ENCODE results near the gene ZNF83. TPM values are rescaled to one million over a fixed set of nuclear protein-coding genes. Genes with fewer than 3 reads are reported as not detected.
"Not testable (repeated sequence)": the region's sequence is repeated elsewhere in the genome, so short reads cannot be mapped to it uniquely, and the experiment has no call there.

Gene ZNF83
- polyA plus RNA-seq (69.3 and 100.0 TPM in 2 replicates), polyA minus RNA-seq (37.3 and 40.6 TPM in 2 replicates)

DNA sequence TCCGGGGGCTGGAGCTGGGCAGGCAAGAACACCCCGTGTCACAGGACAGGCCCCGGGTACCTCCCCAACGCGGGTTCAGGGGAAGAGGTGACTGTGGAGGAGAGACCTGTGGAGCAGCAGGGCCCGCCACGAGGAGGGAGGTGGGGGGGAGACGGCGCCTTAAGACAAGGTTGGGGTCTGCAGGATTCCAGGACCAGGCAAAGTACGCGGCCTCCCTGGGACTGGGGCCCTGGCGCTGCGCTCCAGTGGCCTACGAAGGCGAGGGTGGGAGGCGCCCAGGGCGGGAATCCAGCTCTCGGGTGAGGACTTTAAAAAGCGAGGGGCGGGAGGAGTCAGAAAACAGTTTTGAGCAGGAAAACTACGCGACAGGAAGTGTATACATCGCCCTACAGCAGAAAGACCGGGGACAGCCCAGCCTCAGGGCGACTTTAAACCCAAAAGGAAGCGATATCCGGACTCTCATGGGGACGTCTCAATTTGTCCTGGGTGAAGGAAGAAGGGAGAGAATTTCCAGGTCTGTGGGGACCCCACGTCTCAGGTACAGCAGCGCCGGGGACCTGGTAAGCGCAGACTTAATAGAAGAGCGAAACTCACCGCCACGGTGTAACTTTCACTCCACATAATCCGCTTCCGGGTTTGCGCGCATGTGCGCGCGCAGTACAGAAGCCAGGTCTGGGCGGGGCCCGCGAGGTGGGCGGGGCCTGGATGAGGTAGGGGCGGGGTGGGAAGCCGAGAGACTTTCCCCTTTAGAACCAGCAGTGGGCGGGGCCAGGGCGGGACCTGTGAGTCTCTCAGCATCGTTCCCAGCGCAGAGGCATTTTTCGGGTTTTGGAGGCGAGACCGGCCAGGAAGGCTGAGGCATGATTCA is at the start of gene ZNF83:
Gene ZNF83, minus strand, starts transcription at position 638 of the 868 bp plus-strand sequence.
- no peaks in the 10 kb centered on the region for H3F3A ChIP-seq (ENCODE audit: insufficient read depth, low read length, poor library complexity, severe bottlenecking)
- peak within 1 kb of the TSS; percentile 62 for H3K9ac ChIP-seq (ENCODE audit: low read length)
- no peaks in the 10 kb centered on the region for H3K79me2 ChIP-seq (replicated peaks; ENCODE audit: insufficient read depth, low read length)
- TF ChIP-seq MXI1 (conservative IDR thresholded peaks at IDR 0.05; ENCODE audit: poor library complexity, severe bottlenecking) (peak; percentile 87), SMC3 (conservative IDR thresholded peaks at IDR 0.05; ENCODE audit: poor library complexity) (peak; percentile 2), POLR2AphosphoS5 (IDR thresholded peaks at IDR 0.05) (peak; percentile 40), EZH2 (IDR thresholded peaks at IDR 0.05; ENCODE audit: borderline replicate concordance, insufficient read depth, low read length, poor library complexity, severe bottlenecking) (no peak)
- H3K9me2 ChIP-seq (ENCODE audit: insufficient read depth, low read length): no peaks in the 10 kb centered on the region
- no peak within 1 kb of the TSS for H3K27ac ChIP-seq (ENCODE audit: low read length)
- no peaks in the 10 kb centered on the region for H4K20me1 ChIP-seq (ENCODE audit: insufficient read depth)
- peak within 1 kb of the TSS; percentile 78 for H3K4me3 ChIP-seq (ENCODE audit: low read length)
- no peaks in the 10 kb centered on the region for H3K27me3 ChIP-seq (ENCODE audit: insufficient read depth, low read depth, low read length)
- H3K36me3 ChIP-seq (ENCODE audit: insufficient read depth, low read length): no peaks in the 10 kb centered on the region
- peak within 1 kb of the TSS; percentile 69 for H3K4me2 ChIP-seq (ENCODE audit: low read length)
- H2AFZ ChIP-seq (ENCODE audit: low read depth, low read length): peak within 1 kb of the TSS; percentile 83
- H3K9me3 ChIP-seq (ENCODE audit: low read length): no peaks in the 10 kb centered on the region

DNA sequence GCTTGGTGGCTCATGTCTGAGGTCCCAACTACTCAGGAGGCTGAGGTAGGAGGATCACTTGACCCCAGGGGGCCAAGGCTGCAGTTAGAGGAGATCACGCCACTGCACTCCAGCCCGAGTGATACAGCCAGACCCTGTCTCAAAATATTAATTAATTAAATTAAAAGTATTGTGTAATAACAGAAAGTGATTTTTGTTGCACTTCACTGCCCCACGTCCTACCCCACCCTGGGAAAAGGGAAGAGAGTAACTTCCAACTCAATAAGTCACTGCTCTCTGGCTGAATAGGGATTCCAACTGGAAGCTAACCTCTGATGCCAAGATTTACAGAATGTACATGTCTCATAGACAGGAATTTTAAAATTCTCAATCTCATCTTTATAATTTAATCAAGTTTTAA is 49.5 kb upstream of the ZNF83 start:
- H3K36me3 ChIP-seq (ENCODE audit: insufficient read depth, low read length): no peaks in the 10 kb centered on the region
- H3K27me3 ChIP-seq (ENCODE audit: insufficient read depth, low read depth, low read length): no peaks in the 10 kb centered on the region
- H3K4me3 ChIP-seq (ENCODE audit: low read length): no peak overlapping the region
- H4K20me1 ChIP-seq (ENCODE audit: insufficient read depth): no peaks in the 10 kb centered on the region
- H3K9me3 ChIP-seq (ENCODE audit: low read length): no peaks in the 10 kb centered on the region
- no peak overlapping the region for H3K27ac ChIP-seq (ENCODE audit: low read length)
- H3F3A ChIP-seq (ENCODE audit: insufficient read depth, low read length, poor library complexity, severe bottlenecking): no peaks in the 10 kb centered on the region
- no peak overlapping the region for H3K9ac ChIP-seq (ENCODE audit: low read length)
- no peaks in the 10 kb centered on the region for H3K9me2 ChIP-seq (ENCODE audit: insufficient read depth, low read length)
- no peak for TF ChIP-seq SMC3 (conservative IDR thresholded peaks at IDR 0.05; ENCODE audit: poor library complexity)
- H3K4me2 ChIP-seq (ENCODE audit: low read length): no peak overlapping the region
- H3K79me2 ChIP-seq (replicated peaks; ENCODE audit: insufficient read depth, low read length): no peaks in the 10 kb centered on the region
- no peak overlapping the region for H2AFZ ChIP-seq (ENCODE audit: low read depth, low read length)

DNA sequence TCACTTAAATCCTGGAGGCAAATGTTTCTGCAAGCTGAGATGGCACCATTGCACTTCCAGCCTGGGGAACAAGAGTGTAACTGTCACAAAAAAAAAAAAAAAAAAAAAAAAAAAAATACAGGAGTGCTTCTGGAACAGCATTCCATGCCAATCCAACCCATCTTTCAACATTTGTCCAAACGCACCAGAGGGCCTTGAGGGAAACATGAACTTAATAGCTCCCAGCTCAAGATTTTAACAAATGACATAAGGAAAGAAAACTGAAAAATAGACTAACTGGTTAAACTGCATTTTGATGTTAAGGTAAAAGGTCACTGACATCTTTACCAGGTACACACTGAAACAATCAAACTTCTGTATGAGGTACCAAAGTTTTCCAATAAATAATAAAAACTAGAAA is 47.7 kb upstream of the ZNF83 start:
- no peaks in the 10 kb centered on the region for H3K9me2 ChIP-seq (ENCODE audit: insufficient read depth, low read length)
- no peaks in the 10 kb centered on the region for H3K79me2 ChIP-seq (replicated peaks; ENCODE audit: insufficient read depth, low read length)
- H3K36me3 ChIP-seq (ENCODE audit: insufficient read depth, low read length): no peaks in the 10 kb centered on the region
- no peaks in the 10 kb centered on the region for H3F3A ChIP-seq (ENCODE audit: insufficient read depth, low read length, poor library complexity, severe bottlenecking)
- H4K20me1 ChIP-seq (ENCODE audit: insufficient read depth): no peaks in the 10 kb centered on the region
- no peaks in the 10 kb centered on the region for H3K27me3 ChIP-seq (ENCODE audit: insufficient read depth, low read depth, low read length)
- no peak overlapping the region for H3K9ac ChIP-seq (ENCODE audit: low read length)
- TF ChIP-seq, protein P1, sequence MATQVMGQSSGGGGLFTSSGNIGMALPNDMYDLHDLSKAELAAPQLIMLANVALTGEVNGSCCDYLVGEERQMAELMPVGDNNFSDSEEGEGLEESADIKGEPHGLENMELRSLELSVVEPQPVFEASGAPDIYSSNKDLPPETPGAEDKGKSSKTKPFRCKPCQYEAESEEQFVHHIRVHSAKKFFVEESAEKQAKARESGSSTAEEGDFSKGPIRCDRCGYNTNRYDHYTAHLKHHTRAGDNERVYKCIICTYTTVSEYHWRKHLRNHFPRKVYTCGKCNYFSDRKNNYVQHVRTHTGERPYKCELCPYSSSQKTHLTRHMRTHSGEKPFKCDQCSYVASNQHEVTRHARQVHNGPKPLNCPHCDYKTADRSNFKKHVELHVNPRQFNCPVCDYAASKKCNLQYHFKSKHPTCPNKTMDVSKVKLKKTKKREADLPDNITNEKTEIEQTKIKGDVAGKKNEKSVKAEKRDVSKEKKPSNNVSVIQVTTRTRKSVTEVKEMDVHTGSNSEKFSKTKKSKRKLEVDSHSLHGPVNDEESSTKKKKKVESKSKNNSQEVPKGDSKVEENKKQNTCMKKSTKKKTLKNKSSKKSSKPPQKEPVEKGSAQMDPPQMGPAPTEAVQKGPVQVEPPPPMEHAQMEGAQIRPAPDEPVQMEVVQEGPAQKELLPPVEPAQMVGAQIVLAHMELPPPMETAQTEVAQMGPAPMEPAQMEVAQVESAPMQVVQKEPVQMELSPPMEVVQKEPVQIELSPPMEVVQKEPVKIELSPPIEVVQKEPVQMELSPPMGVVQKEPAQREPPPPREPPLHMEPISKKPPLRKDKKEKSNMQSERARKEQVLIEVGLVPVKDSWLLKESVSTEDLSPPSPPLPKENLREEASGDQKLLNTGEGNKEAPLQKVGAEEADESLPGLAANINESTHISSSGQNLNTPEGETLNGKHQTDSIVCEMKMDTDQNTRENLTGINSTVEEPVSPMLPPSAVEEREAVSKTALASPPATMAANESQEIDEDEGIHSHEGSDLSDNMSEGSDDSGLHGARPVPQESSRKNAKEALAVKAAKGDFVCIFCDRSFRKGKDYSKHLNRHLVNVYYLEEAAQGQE (IDR thresholded peaks at IDR 0.05; ENCODE audit: borderline replicate concordance): no peak
- TF ChIP-seq RAD21 (conservative IDR thresholded peaks at IDR 0.05) (no peak), POLR2AphosphoS5 (IDR thresholded peaks at IDR 0.05) (no peak), EP300 (conservative IDR thresholded peaks at IDR 0.05; ENCODE audit: poor library complexity, severe bottlenecking) (no peak), TAF1 (IDR thresholded peaks at IDR 0.05; ENCODE audit: low read depth) (no peak), SMC3 (conservative IDR thresholded peaks at IDR 0.05; ENCODE audit: poor library complexity) (no peak), EZH2 (IDR thresholded peaks at IDR 0.05; ENCODE audit: borderline replicate concordance, insufficient read depth, low read length, poor library complexity, severe bottlenecking) (no peak), MXI1 (conservative IDR thresholded peaks at IDR 0.05; ENCODE audit: poor library complexity, severe bottlenecking) (no peak)
- TF ChIP-seq, protein P2, sequence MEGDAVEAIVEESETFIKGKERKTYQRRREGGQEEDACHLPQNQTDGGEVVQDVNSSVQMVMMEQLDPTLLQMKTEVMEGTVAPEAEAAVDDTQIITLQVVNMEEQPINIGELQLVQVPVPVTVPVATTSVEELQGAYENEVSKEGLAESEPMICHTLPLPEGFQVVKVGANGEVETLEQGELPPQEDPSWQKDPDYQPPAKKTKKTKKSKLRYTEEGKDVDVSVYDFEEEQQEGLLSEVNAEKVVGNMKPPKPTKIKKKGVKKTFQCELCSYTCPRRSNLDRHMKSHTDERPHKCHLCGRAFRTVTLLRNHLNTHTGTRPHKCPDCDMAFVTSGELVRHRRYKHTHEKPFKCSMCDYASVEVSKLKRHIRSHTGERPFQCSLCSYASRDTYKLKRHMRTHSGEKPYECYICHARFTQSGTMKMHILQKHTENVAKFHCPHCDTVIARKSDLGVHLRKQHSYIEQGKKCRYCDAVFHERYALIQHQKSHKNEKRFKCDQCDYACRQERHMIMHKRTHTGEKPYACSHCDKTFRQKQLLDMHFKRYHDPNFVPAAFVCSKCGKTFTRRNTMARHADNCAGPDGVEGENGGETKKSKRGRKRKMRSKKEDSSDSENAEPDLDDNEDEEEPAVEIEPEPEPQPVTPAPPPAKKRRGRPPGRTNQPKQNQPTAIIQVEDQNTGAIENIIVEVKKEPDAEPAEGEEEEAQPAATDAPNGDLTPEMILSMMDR (IDR thresholded peaks at IDR 0.05; ENCODE audit: poor library complexity, severe bottlenecking): no peak
- H3K4me3 ChIP-seq (ENCODE audit: low read length): no peak overlapping the region
- no peak overlapping the region for H3K27ac ChIP-seq (ENCODE audit: low read length)
- H2AFZ ChIP-seq (ENCODE audit: low read depth, low read length): no peak overlapping the region
- no peaks in the 10 kb centered on the region for H3K9me3 ChIP-seq (ENCODE audit: low read length)
- H3K4me2 ChIP-seq (ENCODE audit: low read length): no peak overlapping the region

DNA sequence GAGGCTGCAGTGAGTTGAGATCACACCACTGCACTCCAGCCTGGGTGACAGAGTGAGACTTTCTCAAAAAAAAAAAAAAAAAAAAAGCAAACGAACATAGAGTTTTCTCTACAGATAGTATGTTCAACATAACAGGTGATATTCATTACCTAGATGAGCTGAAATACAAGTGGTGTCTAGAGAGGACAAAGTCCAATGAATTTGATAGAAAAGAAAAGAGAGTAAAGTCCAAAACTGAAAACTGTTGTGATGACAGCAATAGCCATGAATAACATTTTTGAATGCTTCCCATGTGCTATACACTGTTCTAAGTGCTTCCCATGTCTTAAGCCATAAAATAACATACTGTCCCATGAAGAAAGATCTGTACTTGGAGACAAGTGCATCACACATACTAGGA is 43.1 kb upstream of the ZNF83 start:
- not testable (repeated sequence) for H3K27me3 ChIP-seq (ENCODE audit: insufficient read depth, low read depth, low read length); H3K79me2 ChIP-seq (replicated peaks; ENCODE audit: insufficient read depth, low read length); H2AFZ ChIP-seq (ENCODE audit: low read depth, low read length); H3K4me3 ChIP-seq (ENCODE audit: low read length); H4K20me1 ChIP-seq (ENCODE audit: insufficient read depth); H3F3A ChIP-seq (ENCODE audit: insufficient read depth, low read length, poor library complexity, severe bottlenecking); H3K9me2 ChIP-seq (ENCODE audit: insufficient read depth, low read length); H3K36me3 ChIP-seq (ENCODE audit: insufficient read depth, low read length); H3K9me3 ChIP-seq (ENCODE audit: low read length); H3K27ac ChIP-seq (ENCODE audit: low read length); H3K9ac ChIP-seq (ENCODE audit: low read length); H3K4me2 ChIP-seq (ENCODE audit: low read length)

All from neural cell (in vitro differentiated cells).